Smooth muscle cell of trachea (primary cell): ENCODE measurements around the gene RAC2. TPM values are rescaled to one million over a fixed set of nuclear protein-coding genes. Genes with fewer than 3 reads are reported as not detected.

Experiments
- total RNA-seq: library from RNA; depleted of rRNA; stranded (reverse); fragments of >200 nt; gene quantifications from 2 replicates; pipeline ENCODE4 v1.2.1, GENCODE V29; 2014

Gene RAC2
- 2.8 and 4.0 TPM in 2 replicates for total RNA-seq

GRCh38 chr22:37244114-37244921 lies at the start of gene RAC2:
Gene RAC2, minus strand, starts transcription at chr22:37244269. Its CDS starts 121 bp downstream, at chr22:37244148.

GRCh38 chr22:37282385-37282677 lies 38.3 kb upstream of the RAC2 start, which contains the start of gene CYTH4:
Gene CYTH4, plus strand, starts transcription at chr22:37282508. Its CDS starts 62 bp downstream, at chr22:37282570.

GRCh38 chr22:37212174-37212906 lies 31.7 kb downstream of the RAC2 start, which contains the start of gene SSTR3:
Gene SSTR3, minus strand, starts transcription at chr22:37212477. Its CDS starts 4,674 bp downstream, at chr22:37207803.

GRCh38 chr22:37187891-37188761 lies 55.9 kb downstream of the RAC2 start, which contains the start of gene C1QTNF6:
Gene C1QTNF6, minus strand, starts transcription at chr22:37188247. Its CDS starts 34 bp downstream, at chr22:37188213.

Other genes starting within 250 kb of the RAC2 start
- gene TST, start 224.8 kb downstream of the RAC2 start, total RNA-seq = 23.7 and 26.8 TPM in 2 replicates
- gene MPST, start 224.5 kb downstream of the RAC2 start, total RNA-seq = 42.9 and 67.2 TPM in 2 replicates
- 27.8 and 32.7 TPM in 2 replicates for gene KCTD17, start 192.5 kb downstream of the RAC2 start, total RNA-seq
- gene TMPRSS6, start 134.6 kb downstream of the RAC2 start, total RNA-seq = not detected in 2 replicates
- not detected in 2 replicates for gene IL2RB, start 94.4 kb downstream of the RAC2 start, total RNA-seq
- gene C1QTNF6, start 56.0 kb downstream of the RAC2 start, total RNA-seq = 2.9 and 9.3 TPM in 2 replicates
- gene SSTR3, start 31.8 kb downstream of the RAC2 start, total RNA-seq = 0.33 TPM in 1 of 2 replicates, not detected in the other
- gene CYTH4, start 38.2 kb upstream of the RAC2 start, total RNA-seq = 0.29 and 0.83 TPM in 2 replicates
- under 0.01 TPM in 1 of 2 replicates, not detected in the other for gene ELFN2, start 183.2 kb upstream of the RAC2 start, total RNA-seq
- 0.33 and 1.5 TPM in 2 replicates for gene MFNG, start 242.1 kb upstream of the RAC2 start, total RNA-seq